Right ventricle myocardium superior (tissue), 1 donor: ENCODE data around the gene ZMIZ1. TPM values are rescaled to one million over a fixed set of nuclear protein-coding genes. Genes with fewer than 3 reads are reported as not detected.

ENCODE experiments used
- ATAC-seq: fragments of 200-7000 bp; cut with Tn5 transposase; one replicate; pipeline ENCODE4 v1.9.1; 2020; ENCODE audit warnings: mild to moderate bottlenecking; ENCODE audit not compliant: poor library complexity
- DNase-seq: peaks from one replicate; pipeline ENCODE4 v3.0.0-alpha.2; 2020
- intact Hi-C: fragments of 100-400 bp; cut with DNase I; formaldehyde crosslinking; loops from one replicate; pipeline ENCODE4 v1.11.2; 2022
- total RNA-seq: library from RNA; stranded (reverse); fragmentation: NEBNext Ultra II Directional; extraction: Animal tissue kit (Norgen Biotek cat#: 25700); gene quantifications from one replicate; pipeline ENCODE4 v1.2.1, GENCODE V29; 2021
- donor health status: DM: no; HTN: yes; CAD: no; lungs with severe emphysema.

ZMIZ1 gene
- total RNA-seq, 1 donor from 2014 or later: 44.8 TPM

DNA sequence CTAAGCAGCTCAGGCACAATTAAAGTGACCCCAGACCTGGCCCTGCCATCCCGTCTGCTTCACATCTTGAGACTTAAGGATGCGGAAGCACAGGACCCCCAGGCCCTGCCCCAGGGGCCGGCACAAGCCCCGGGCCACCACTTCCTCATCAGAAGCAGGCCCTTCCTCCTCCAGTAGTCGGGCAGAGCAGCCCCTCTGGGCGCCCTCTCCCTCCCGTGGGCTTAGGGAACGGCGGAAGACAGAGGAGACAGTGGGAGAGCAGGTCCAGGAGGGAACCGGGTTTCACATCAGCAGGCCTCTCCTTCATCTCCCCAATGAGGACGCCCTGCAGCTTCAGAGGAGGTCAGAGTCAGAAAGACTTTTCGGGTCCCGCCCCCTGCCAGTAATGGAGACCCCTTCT is 142.8 kb downstream of the ZMIZ1 start:
- DNase-seq: no peak
- intact Hi-C loops: no loop called here
- ATAC-seq: no peak

DNA sequence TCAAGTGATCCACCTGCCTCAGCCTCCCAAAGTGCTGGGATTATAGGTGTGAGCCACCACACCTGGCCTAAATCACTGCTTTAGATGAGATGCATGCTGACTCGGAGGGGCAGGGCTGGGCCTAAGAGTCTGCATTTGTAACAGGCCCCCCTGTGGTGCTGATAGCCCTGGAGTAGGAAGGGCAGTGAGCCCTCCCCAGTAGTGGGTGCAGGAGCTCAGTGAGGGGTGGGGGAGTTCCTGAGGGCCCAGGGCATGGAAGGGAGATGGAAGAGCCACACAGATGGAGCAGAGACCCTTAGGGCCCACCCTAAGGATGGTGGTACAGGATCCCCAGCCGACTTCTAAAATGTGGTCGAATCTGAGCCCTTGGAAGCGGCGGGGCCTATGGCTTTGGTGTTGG is 146.8 kb downstream of the ZMIZ1 start:
- ATAC-seq (no peak), DNase-seq (no peak)
- intact Hi-C loops: no loop called here

DNA sequence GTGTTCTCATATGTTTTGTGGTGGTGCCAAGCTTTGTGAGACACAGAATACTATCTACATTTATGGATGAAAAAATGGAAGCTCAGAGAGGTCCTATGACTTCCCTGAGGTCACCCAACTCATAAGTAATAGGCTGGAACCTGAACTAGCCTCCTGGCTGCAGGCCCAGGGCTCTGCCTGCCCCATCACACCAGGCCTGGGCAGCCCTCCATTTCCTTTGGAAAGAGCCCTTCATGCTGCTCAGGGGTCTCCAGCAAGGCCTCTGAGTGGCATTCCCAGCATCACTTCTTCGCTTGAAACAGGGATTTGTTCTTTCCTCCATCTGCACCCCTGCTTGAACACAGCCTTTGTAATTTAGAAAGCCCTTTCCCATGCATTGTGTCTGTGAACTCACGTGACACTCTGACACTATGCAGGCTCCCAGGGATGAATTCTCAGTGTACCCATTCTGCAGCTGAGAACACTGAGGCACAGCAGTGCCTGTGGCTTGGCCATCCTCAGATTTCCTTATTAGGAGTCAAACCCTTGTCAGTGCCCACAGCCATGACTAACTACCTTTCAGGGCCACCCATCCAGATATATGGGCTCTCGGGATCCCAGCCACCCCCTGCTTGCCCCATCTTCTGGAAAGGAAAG is 150.7 kb downstream of the ZMIZ1 start:
- DNase-seq: peak; percentile 73
- intact Hi-C loops: no loop called here
- ATAC-seq: no peak

DNA sequence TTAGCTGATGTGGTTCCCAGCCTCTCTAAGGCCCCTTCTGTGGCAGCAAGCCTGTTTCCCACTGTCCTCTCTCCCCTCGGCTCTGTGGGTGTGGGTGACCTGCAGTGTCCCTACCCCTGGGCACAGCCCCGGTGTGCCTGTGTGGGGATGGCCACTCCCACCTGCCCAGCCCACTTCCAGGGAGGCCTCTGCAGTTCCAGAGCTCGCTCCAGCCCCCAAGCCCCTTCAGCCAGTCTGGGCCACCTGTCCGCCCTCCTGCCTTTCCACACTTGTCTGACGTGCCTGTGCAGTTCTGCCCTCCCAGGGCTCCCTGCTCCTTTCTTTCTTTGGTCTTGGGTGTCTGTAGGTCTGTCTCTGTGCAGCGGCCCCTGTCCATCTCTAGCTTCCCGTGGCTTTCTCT is 151.5 kb downstream of the ZMIZ1 start:
- intact Hi-C loops: no loop called here
- no peak for DNase-seq
- no peak for ATAC-seq

DNA sequence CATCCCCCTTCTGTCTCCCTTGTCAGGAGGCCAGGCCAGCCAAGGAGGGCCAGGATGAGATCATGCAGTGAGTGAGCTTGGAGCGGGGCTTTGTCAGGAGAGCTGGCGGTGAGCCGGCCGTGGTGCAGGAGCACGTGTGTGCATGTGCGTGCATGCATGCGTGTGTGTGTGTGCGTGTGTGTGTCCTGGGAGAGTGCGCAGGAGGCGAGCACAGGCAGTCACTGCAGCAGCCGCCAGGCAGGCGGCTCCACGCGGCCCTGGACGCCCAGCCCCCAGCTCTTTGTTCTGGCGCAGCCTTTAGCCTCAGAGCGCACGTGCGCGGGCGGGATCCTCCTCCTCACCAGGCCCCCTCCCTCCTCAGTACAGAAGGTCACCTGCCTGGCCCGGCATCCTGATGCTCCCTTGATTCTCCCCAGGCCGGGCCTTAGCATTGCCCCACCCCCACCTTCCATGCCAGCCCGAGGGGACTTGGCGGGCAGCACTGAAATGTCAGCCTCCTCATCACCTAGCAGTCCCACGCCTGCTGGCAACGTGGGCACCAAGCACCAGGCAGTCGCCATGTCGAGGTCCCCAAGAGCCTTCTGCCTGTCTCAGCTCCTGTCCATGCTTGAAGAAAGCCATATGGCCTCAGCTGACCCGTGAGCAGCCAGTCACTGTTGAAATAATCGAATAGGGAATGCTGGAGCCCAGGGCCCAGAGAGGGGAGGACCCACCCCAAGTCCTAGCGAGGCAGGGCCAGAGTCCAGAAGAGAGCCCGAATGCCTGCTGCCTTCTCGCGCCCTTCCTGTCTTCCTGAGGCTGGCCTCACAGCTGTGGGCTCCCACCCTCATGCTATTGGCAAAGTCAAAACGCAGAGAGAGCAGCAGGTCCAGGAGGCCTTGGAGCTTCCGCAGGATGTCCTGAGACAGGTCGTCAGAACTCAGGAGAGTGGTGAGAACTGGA is 152.6 kb downstream of the ZMIZ1 start:
- DNase-seq (peak; percentile 89), ATAC-seq (peak; percentile 67)
- intact Hi-C loops: no loop called here

DNA sequence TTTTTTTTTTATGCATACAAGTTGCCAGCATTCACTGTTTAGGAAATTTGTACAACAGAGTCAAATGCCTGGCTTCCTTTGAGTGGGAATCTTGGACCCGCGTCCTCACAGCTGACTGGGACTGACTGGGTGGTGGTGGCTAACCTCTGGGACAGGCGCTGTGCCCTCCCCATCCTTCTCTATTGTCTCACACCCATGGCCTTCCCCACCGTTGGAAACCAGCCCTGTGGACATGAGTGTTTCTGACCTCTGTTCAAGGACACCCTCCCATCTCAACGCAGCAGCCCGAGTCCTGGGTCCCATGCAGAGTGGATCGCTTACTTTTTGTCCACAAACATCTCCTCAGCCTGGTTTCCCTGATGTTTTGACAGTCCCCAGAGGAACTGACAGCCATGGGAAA is 153.4 kb downstream of the ZMIZ1 start:
- intact Hi-C loops: no loop called here
- ATAC-seq (peak; percentile 7), DNase-seq (no peak)

DNA sequence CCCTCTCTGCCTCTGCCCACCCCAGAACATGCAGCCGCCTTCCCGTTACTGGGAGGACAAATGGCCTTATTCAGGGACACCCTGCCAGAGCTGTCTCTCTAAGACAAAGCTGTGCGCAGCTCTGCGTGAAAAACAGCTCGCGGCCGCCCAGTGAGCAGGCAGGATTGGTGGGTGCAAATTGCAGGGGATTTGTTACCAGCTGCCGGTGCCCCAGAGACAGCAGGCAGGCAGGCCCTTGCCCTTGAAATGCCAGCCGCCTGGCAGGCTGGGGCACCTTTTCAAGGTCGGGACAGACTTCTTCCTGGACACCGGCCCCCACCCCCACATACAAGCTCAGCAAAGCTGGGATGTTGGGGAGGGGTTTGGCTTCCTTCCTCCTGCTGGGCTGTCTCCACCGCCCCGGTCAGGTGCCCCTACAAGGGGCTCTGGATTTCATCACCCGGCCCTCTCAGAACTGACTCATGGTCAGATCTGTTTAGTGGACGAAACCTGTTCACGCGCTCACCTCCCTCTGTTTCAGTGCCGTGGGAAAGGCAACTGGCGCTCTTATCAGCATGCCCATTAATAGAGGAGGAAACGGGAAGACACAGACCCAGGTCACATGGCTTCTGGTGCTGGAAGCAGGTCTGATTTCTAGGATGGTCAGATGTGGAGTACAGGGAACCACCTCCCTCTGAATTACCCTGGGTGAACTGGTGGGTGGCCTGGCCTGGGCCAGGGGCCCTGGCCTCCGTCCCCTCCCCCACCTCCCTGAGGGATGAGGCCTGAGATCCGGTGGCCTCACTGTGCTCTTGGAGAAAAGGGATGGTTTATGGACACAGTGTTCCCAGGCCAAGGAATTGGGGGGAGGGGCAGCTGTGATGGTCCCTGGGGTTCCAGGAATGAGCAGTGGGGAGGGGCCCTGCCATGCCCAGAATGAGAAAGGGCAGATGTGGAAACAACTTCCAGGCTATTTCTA is 154.6 kb downstream of the ZMIZ1 start:
- peak; percentile 82 for DNase-seq
- peak; percentile 67 for ATAC-seq
- intact Hi-C loops: no loop called here

DNA sequence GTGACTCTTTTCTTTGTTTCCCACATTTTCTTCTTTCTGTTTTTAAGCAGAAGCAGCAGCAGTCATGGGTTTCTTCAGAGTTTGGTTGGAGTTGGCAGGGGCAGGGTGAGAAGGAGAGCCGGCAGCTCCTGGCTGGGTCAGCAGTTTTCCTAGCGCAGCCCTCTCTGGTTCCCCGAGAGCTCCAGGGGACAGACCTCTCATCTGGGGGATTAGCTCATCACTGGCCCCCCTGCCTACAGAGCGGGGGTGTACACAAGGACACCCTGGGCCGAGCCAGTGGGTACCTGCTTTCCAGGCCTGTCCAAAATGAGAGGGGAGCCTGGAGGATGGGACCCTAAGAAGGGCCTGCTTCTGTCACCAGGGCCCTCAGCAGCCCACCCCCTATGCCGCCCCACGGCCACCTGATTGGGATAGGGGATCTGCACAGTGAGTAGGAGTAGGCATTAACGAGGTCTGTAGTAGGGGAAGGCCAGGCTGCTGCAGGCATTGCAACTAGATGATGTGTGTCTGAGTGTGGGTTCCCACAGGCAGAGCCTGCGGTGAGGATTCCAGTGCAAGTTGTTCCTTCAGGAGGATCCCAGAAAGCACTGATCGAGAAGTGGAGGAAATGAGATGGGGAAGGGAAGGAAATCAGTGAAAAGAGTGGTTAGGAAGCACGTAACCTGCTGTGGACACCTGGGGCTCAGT is 155.6 kb downstream of the ZMIZ1 start:
- ATAC-seq (no peak), DNase-seq (no peak)
- intact Hi-C loops: no loop called here

DNA sequence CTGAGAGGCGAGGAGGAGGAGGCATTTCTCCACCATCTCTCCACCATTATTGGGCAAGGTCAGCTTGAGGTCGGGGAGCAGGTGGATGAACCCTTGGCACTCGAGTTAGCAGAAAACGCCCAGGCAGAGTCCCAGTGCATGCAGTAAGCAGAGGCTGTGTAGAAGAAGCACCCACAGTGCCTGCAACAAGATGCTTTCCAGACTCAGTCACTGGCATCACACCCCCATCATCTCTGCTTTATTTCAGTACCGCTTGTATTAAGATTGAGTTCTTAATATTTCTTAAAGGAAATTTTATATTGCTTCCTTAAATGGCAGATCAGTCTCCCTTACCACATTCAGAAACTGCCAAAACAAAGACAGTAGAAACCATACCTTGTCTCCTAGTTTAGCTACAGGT is 156.2 kb downstream of the ZMIZ1 start:
- intact Hi-C loops: no loop called here
- ATAC-seq (no peak), DNase-seq (no peak)

DNA sequence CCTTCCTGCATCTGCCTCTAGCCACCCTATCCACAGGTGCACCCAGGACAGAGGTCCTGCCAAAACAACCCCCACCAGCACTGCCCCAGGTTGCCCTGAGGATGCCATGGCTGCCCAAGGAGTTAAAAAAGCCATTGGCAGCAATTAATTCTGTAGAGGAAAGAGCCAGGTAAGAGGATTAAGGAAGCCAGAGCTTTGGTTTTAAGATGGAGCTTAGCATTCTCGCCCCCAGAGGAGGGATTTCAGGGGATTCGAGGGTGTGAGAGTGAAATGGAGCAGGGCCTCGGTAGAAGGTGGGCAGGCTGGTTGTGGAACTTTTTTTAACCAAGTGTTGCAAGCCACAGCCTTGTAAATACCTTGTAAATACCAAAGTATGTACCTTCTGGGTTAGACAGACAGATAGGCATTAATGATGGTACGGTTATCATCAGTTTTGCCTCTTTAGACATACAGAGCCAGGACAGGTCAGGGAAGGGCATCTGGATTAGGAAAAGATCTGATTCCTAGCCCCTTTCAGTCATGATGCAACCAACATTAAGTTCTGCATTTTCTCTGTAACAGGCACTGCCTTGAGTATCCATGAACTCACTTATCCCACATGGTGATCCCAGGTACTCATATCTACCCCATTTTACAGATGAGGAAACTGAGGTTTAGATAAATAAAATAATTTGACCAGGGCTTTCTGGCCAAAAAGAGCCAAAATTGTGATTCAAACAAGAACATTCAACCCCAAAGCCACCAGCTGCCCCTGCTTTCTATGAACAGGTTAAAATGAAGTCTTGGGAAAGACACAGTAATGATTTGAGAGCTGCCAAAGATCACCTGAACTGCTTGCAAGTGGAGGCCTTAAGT is 157.9 kb downstream of the ZMIZ1 start:
- intact Hi-C loops: no loop called here
- ATAC-seq (no peak), DNase-seq (no peak)

DNA sequence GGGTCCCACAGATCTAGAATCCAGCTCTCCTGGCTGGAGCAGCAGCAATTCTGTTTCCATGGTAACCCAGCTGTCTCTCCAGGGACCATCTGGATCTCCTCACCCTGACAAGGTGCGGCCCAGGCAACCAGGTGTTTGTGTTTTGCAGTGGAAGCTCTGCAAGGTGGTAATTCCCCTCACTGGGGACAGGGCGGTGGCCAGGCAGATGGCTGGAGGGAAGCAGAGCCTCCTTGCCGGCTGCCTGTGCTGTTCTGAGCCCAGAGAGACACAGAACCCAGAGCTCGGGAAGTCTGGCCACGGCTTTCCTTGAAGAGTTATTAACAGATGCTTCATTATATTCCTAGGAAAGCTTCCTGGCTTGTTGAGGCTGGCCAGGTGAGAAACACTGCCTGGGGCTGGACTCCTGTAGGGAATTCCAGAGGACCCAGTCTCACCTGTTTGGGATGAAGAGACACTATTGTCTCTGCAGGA is 160.3 kb downstream of the ZMIZ1 start:
- no peak for DNase-seq
- ATAC-seq: no peak
- intact Hi-C loops: no loop called here

DNA sequence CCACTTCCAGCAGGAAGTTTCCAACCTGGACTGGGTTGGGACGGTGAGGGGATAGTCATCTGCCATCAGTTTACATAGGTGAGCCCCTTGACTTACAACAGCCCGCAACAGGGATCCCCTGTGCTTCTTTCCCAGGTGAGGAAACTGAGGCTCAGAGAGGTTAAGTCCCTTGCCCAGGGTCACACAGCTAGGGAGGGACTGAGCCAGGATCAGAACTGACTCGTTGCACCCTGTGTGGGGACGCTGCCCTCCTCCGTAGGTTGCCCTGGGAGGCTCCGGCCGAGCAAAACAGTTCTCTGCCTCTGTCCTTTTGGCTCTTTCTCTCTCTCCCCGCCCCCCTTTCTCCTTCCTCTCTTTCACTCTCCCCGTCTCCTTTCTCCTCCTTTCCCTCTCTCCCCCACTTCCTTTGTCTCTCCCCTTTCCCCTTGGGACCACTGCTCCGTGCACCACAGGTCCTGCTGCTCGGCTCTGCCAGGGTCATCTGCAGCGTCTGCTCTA is 161.1 kb downstream of the ZMIZ1 start:
- DNase-seq (no peak), ATAC-seq (no peak)
- intact Hi-C loops: loop anchor here (5.0 kb wide), 1 partner anchor 37 kb away; no protein-coding TSS in a partner anchor

DNA sequence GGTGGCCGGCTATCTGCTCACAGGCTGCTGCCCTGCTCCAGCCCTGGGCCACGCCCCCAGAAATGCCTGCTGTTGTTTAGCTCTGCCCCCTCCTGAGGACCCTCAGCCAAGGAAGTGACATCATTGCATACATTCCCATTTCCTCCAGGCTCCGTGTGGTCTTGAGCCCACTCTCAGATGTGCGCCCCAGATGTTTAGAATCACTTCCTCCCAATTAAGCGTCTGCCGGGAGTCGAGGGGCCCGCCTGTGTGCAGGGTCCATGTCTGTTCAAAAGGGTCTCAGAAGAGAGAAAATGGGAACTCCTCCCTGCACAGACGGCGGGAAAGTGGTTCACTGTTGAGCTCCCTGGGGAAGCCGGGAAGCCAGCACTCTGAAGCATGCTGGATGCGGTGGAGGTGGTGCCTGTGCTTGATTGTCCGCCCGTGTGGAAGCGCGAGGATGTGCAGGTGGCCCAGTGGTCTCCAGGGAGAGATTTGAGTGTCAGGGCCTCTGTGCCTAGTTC is 161.6 kb downstream of the ZMIZ1 start:
- ATAC-seq: peak; percentile 29
- intact Hi-C loops: loop anchor here (5.0 kb wide), 1 partner anchor 37 kb away; no protein-coding TSS in a partner anchor
- DNase-seq: no peak

DNA sequence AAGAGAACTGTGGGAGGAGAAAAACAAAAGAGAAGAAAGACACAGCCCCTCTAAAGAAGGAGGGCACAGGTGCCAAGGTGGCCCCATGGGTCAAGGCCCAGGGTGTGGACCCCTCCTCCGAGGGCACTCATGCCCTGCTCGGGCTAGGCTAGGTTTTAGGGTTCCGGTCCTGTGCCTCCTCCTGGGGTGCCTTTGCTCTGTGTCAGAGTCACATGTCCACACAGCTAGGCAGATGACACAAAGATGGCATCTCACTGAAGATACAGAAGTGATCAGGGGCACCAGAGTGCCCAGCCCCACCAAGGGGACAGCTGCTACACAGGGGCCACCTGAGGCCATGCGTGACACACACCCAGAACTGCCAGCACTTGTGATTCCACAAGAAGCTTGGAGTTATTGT is 162.1 kb downstream of the ZMIZ1 start:
- intact Hi-C loops: loop anchor here (5.0 kb wide), 1 partner anchor 36 kb away; no protein-coding TSS in a partner anchor
- ATAC-seq: no peak
- DNase-seq: no peak

DNA sequence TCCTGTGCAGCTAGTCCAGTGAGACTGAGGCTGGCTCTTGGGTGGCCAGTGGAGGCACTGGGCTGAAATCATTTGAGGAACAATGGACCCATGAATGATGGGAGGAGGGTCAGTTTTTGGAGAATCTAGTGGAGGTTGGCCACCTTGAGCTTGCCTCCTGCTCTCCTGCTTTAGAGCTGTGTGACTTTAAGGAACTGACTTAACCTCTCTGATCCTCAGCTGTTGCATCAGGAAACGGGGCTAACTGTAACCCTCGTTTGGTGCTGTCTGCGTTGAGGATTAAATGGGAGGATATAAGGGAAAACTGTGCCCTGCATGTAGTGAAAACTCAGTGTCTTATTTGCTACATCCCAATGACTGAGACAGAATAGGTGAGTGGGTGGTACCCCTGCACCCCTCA is 163.1 kb downstream of the ZMIZ1 start:
- DNase-seq (no peak), ATAC-seq (no peak)
- intact Hi-C loops: loop anchor here (5.0 kb wide), 1 partner anchor 35 kb away; no protein-coding TSS in a partner anchor

DNA sequence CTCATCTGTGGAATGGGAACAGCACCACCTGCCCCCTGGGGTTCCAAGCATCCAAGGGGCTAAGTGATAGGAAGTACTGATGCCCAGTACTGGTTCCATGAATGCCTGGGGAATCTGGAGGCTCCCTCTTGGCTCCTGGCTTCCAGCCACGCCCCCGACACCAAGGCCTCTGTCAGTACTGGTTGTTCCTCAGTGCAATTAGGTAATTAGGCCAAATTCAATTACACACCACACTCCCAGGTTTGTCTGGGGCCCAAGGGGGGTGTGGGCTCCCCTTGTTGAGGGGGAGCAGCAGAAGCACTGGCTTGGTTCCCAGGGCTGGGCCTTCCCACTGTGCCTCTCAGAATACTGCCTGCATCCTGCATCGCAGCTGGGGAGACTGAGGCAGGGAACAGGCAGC is 164.1 kb downstream of the ZMIZ1 start:
- DNase-seq: no peak
- no peak for ATAC-seq
- intact Hi-C loops: loop anchor here (5.0 kb wide), 1 partner anchor 34 kb away; no protein-coding TSS in a partner anchor
